Activated naive CD4-positive, alpha-beta T cell treated with anti-CD3 and anti-CD28 coated beads, Interleukin-2, amount 50 U/mL, for 24 hours (primary cell): ENCODE results near the gene PTPRM.

Source experiments
- H3K27ac Mint-ChIP-seq: one replicate; pipeline ENCODE4 v1.8.0; 2021; ENCODE audit warnings: mild to moderate bottlenecking, mixed read lengths
- H3K27me3 Mint-ChIP-seq: one replicate; pipeline ENCODE4 v1.8.0; 2021; ENCODE audit warnings: mixed read lengths
- H3K36me3 Mint-ChIP-seq: one replicate; pipeline ENCODE4 v1.8.0; 2021; ENCODE audit warnings: mixed read lengths
- H3K4me1 Mint-ChIP-seq: one replicate; pipeline ENCODE4 v1.8.0; 2021; ENCODE audit warnings: mixed read lengths
- H3K4me3 Mint-ChIP-seq: one replicate; pipeline ENCODE4 v1.8.0; 2021; ENCODE audit warnings: mild to moderate bottlenecking, mixed read lengths
- H3K9me3 Mint-ChIP-seq: one replicate; pipeline ENCODE4 v1.8.0; 2021; ENCODE audit warnings: mixed read lengths

PTPRM gene

DNA sequence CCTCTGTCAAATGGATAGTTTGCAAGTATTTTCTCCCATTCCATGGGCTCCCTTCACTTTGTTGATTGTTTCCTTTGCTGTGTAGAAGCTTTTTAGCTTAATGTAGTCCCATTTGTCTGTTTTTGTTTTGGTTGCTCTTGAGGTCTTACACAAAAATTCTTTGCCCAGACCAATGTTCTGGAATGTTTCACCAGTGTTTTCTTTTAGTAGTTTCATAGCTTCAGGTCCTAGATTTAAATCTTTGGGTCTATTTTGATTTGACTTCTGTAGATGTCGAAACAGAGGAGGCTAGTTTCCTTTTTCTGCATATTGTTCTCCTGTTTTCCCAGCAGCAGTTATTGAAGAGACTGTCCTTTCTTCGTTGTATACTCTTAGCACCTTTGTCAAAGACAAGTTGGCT lies 351.6 kb downstream of the PTPRM start:
- H3K4me3 Mint-ChIP-seq = no peak overlapping the region
- no peak overlapping the region for H3K27ac Mint-ChIP-seq
- no peaks in the 10 kb centered on the region for H3K27me3 Mint-ChIP-seq
- no peaks in the 10 kb centered on the region for H3K4me1 Mint-ChIP-seq
- H3K36me3 Mint-ChIP-seq = no peaks in the 10 kb centered on the region
- no peaks in the 10 kb centered on the region for H3K9me3 Mint-ChIP-seq

DNA sequence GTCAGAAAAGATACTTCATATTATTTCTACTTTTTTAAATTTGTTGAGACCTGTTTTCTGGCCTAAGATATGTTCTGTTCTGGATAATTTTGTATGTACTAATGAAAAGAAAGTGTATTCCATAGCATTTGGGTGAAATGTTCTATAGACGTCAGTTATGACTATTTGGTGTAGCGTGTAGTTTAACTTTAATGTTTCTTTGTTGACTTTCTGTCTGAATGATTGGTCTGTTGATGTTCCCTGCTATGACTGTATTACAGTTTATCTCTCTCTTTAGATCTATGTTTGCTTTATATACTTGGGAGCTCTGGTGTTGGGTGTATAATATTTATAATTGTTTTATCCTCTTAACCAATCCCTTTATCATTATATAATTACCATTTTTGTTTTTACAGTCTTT lies 352.4 kb downstream of the PTPRM start:
- Mint-ChIP-seq H3K27ac (no peak overlapping the region), H3K9me3 (no peaks in the 10 kb centered on the region), H3K36me3 (no peaks in the 10 kb centered on the region), H3K27me3 (no peaks in the 10 kb centered on the region), H3K4me3 (no peak overlapping the region), H3K4me1 (no peaks in the 10 kb centered on the region)

DNA sequence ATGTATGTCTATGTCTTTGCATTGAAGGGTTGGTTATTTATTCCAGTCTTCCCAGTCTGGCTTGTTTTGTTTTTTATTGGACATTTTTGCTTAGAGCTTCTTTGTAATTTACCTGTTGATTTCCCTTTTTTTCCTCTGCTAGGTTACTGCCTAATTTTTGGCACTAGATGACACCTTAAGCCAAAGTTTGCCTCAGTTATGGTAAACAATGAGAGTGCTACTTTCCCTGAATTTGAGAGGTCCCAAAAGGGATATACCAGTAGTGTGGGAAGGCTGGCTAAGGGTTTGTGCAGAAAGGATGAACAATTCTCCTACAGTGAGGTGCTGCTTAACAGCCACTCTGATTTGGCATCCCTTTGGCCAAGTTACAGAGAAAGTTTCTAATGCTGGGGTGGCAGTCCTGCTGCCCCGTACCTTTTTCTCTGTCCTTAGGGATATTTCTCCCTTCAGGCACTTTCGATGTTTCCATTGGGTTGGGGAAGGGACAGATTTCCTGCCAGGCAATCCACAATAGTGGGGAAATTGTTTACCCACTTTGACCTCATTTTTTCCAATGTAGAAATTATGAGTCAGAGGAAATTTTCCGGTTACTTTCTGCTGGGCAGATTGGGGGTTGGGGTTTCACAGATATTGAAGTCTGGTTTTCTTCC lies 354.9 kb downstream of the PTPRM start:
- no peaks in the 10 kb centered on the region for H3K4me1 Mint-ChIP-seq
- no peaks in the 10 kb centered on the region for H3K27me3 Mint-ChIP-seq
- H3K9me3 Mint-ChIP-seq = no peaks in the 10 kb centered on the region
- no peak overlapping the region for H3K4me3 Mint-ChIP-seq
- no peaks in the 10 kb centered on the region for H3K36me3 Mint-ChIP-seq
- H3K27ac Mint-ChIP-seq = no peak overlapping the region

DNA sequence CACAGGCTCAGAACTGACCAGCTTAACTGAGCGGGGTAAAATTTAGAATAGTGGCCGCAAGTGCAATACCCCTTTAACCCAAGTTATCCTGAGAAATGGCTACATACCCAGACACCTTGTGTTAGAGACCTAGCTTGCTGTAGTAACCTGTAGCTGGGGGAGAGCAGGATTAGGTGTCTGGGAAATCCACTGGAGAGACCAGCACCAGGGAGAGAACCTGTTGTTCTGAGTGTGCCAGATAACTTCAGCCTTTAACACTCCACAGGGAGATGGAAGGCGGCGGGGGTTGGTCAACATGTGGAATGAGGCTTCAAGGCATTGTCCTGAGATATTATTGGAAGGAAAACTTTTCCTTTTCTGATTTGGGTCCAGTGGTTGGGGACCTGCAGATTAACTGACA lies 356.0 kb downstream of the PTPRM start:
- no peaks in the 10 kb centered on the region for H3K9me3 Mint-ChIP-seq
- no peak overlapping the region for H3K27ac Mint-ChIP-seq
- no peaks in the 10 kb centered on the region for H3K27me3 Mint-ChIP-seq
- H3K36me3 Mint-ChIP-seq = no peaks in the 10 kb centered on the region
- H3K4me3 Mint-ChIP-seq = no peak overlapping the region
- H3K4me1 Mint-ChIP-seq = no peaks in the 10 kb centered on the region

DNA sequence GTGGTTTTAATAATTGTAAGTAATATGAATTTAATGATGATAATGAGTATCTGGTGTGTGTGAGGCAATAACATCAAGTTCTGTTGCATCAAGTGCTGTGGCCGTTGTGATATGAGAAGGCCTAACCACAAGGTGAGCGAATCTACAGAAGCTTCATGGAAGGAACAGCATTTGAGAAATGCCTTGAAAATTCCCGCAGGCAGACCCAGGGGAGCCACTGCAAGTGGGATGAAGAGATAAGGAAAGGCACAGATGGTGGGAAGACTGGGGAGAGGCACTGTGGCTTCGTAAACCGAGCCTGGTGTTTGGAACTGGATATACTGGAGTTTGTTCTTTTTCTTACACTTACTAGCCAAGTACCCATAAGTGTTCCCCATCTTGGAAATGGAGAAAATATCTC lies 357.5 kb downstream of the PTPRM start:
- H3K27ac Mint-ChIP-seq = no peak overlapping the region
- no peaks in the 10 kb centered on the region for H3K4me1 Mint-ChIP-seq
- H3K36me3 Mint-ChIP-seq = no peaks in the 10 kb centered on the region
- no peak overlapping the region for H3K4me3 Mint-ChIP-seq
- no peaks in the 10 kb centered on the region for H3K9me3 Mint-ChIP-seq
- no peaks in the 10 kb centered on the region for H3K27me3 Mint-ChIP-seq

DNA sequence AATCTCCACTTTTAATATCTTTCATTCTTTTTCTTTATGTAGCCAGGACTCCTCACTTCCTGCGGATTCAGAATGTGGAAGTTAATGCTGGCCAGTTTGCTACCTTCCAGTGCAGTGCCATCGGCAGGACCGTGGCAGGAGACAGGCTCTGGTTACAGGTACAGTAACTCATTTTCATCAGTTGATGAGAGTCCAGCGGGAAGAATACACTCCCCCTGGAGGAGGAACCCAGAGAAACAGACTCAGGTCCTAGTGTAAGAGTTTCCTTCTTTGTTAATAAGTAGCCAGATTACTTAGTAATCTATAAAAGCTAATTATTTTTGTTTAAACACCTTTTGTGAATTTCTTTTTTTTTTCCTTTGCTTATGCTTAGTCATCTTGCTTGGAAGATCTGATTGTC lies 359.4 kb downstream of the PTPRM start:
- no peaks in the 10 kb centered on the region for H3K36me3 Mint-ChIP-seq
- H3K27me3 Mint-ChIP-seq = no peaks in the 10 kb centered on the region
- no peak overlapping the region for H3K27ac Mint-ChIP-seq
- no peaks in the 10 kb centered on the region for H3K9me3 Mint-ChIP-seq
- H3K4me3 Mint-ChIP-seq = no peak overlapping the region
- H3K4me1 Mint-ChIP-seq = no peaks in the 10 kb centered on the region

DNA sequence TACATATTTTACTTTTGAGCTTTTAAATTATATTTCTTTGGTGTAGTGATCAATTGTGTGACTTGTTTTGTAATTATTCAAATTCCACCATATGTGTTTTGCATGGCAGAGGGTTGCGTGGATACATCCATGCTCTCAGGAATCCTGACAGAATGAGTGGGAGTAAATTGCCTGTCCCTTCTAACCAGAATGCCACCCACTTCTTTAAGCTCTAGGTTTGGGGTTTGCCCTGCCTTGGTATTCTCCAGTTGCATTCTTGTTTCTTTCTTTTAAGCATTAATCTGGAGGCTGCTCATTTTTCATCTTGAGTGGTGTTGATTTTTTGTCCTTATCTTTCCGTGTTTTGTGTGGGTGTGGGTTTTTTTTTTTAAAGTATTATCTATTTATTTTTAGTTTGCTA lies 360.0 kb downstream of the PTPRM start:
- no peaks in the 10 kb centered on the region for H3K4me1 Mint-ChIP-seq
- H3K4me3 Mint-ChIP-seq = no peak overlapping the region
- H3K27me3 Mint-ChIP-seq = no peaks in the 10 kb centered on the region
- H3K9me3 Mint-ChIP-seq = no peaks in the 10 kb centered on the region
- H3K27ac Mint-ChIP-seq = no peak overlapping the region
- H3K36me3 Mint-ChIP-seq = no peaks in the 10 kb centered on the region

DNA sequence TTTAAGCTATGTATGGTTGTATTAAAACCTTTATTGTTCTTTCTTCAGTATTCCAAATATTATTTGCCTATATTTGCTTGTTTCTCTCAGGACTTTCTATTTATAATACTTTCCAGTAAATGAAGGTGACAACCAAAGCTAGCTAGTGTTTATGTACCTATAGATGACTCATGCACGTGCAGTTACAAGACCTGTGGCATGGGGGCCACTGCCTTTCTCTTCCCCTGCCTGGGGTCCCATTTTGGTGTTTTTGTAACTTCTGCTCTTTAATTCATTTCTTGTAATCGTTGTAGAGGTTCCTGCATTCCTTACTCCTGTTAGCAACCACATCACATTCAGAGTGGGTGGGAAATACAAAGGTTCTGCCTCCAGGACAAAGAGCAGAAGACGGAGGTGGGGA lies 364.6 kb downstream of the PTPRM start:
- H3K4me1 Mint-ChIP-seq = no peaks in the 10 kb centered on the region
- H3K27ac Mint-ChIP-seq = no peak overlapping the region
- no peaks in the 10 kb centered on the region for H3K36me3 Mint-ChIP-seq
- H3K4me3 Mint-ChIP-seq = no peak overlapping the region
- no peaks in the 10 kb centered on the region for H3K9me3 Mint-ChIP-seq
- no peaks in the 10 kb centered on the region for H3K27me3 Mint-ChIP-seq

DNA sequence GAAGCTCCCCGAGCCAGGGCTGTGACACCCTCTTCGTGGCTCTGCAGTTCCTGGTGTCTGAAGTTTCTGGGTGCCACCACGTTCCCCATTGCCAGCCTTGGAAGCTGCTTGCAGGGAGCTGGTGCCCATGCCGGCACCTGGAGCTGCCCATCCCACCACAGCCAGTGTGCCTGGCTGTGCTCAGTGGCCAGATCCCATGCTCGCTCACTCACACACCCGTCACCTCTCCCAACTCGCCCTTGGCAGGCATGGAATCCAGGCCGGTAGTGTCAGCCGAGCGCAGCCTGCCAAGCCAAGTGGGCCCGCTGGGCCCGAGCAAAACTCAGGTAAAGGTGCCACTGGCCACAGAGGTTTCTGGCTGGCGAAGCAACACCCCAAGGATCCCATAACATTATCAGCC lies 370.2 kb downstream of the PTPRM start:
- no peaks in the 10 kb centered on the region for H3K36me3 Mint-ChIP-seq
- no peak overlapping the region for H3K4me3 Mint-ChIP-seq
- H3K27me3 Mint-ChIP-seq = no peaks in the 10 kb centered on the region
- H3K27ac Mint-ChIP-seq = no peak overlapping the region
- H3K4me1 Mint-ChIP-seq = no peaks in the 10 kb centered on the region
- H3K9me3 Mint-ChIP-seq = no peaks in the 10 kb centered on the region

DNA sequence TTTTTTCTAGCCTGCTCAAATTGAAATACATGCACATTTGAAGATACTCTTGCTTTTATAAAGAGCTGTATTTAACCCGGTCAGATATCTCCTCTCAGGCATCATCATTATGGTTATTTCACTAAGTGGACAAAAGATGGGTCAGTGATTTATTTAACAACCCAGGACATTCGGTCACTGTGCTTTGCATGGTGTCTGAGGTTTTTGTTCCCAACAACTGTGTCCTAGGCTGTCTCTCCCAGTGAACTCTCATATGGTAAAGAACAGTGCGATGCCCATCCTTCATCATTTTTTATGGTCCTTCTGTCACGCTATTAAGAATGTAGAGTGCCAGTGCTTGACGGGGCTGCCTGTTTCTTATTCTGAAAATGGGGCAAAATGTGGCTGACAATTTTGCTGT lies 372.4 kb downstream of the PTPRM start:
- H3K27me3 Mint-ChIP-seq = no peaks in the 10 kb centered on the region

DNA sequence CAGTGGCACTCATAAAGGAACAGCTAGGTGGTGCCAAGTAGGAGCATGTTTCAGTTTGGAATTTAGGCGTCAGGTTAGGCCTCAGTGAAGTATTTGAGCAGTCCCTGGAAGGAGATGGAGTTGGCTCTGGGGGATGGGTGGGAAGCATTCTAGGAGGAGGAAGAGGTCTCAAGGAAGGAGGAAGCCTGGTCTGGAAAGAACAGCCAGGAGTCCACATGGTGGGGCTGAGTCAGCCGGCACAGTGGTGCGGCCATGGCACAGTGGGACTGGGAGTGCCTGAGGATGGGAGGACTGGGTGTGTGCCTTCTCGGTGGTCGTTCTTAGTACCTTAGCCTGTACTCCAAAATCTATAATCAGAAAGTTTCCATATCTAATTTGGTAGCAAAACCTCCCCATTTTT lies 373.3 kb downstream of the PTPRM start:
- H3K4me3 Mint-ChIP-seq = no peak overlapping the region

More for the DNA sequence above, 372.4 kb downstream of the PTPRM start:
- no peaks in the 10 kb centered on the region for H3K4me1 Mint-ChIP-seq
- H3K4me3 Mint-ChIP-seq = no peak overlapping the region
- no peak overlapping the region for H3K27ac Mint-ChIP-seq
- H3K9me3 Mint-ChIP-seq = no peaks in the 10 kb centered on the region
- no peaks in the 10 kb centered on the region for H3K36me3 Mint-ChIP-seq

DNA sequence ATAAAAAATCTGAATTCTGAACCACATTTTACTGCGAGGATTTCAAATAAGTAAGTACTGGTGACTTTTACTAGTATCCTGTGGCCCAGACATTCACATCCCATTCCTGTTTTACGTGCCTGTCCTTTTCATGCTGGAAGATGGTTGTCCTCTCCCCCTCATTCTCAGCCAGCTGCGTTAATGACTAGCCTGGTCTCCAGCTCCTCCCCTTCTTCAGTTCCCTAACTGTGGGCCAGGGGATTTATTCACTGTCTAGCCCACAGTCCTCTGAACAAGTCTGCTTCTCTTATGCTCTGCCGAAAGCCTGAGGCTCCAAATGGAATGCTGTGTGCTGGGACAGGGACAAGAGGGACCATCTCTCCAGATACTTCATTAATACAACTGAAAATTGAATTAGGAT lies 373.9 kb downstream of the PTPRM start:
- Mint-ChIP-seq H3K4me1 (no peaks in the 10 kb centered on the region), H3K27ac (no peak overlapping the region), H3K9me3 (no peaks in the 10 kb centered on the region), H3K27me3 (no peaks in the 10 kb centered on the region), H3K4me3 (no peak overlapping the region), H3K36me3 (no peaks in the 10 kb centered on the region)

More for the DNA sequence above, 373.3 kb downstream of the PTPRM start:
- no peaks in the 10 kb centered on the region for H3K36me3 Mint-ChIP-seq
- H3K27me3 Mint-ChIP-seq = no peaks in the 10 kb centered on the region
- no peak overlapping the region for H3K27ac Mint-ChIP-seq
- H3K9me3 Mint-ChIP-seq = no peaks in the 10 kb centered on the region
- no peaks in the 10 kb centered on the region for H3K4me1 Mint-ChIP-seq

DNA sequence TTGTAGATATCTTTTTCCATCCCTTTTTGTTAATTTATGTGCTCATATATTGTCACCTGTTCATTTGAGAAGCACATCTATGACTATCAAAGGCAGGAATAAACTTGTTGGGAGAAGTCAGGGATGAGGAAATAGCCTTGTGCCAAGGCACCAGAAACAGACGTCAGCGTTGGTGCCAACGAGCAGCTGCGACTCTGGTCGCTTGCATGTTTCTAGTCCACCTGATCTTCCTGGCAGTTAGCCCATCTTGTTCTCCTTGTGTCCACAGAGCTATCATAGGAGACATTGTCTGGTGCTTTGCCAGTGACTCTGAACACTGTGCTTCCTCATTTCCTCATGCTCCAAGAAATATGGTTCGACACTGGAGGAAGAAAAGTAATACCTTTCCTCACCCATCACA lies 374.4 kb downstream of the PTPRM start:
- Mint-ChIP-seq H3K9me3 (no peaks in the 10 kb centered on the region), H3K27me3 (no peaks in the 10 kb centered on the region), H3K4me3 (no peak overlapping the region), H3K36me3 (no peaks in the 10 kb centered on the region), H3K27ac (no peak overlapping the region), H3K4me1 (no peaks in the 10 kb centered on the region)

DNA sequence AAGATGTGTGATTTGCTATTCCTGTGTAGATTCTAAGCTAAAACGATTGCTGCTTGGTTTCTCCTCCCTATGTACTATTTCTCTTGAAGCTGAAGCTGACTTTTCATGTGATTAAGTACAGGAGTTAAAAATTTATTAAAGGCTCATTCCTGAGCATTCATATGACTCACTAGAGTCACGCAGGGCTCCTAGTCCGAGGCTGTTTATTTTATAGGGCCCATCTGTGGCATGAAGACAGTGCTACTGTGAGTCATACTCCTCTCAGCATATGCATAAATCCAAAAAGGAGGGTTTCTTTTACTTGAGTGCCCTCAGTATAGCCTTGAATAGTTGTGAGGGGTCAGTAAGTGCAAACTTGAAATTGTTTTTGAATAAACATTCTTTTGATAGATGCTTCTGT lies 378.8 kb downstream of the PTPRM start:
- Mint-ChIP-seq H3K27me3 (no peaks in the 10 kb centered on the region), H3K27ac (no peak overlapping the region), H3K4me3 (no peak overlapping the region), H3K4me1 (no peaks in the 10 kb centered on the region), H3K9me3 (no peaks in the 10 kb centered on the region), H3K36me3 (no peaks in the 10 kb centered on the region)

DNA sequence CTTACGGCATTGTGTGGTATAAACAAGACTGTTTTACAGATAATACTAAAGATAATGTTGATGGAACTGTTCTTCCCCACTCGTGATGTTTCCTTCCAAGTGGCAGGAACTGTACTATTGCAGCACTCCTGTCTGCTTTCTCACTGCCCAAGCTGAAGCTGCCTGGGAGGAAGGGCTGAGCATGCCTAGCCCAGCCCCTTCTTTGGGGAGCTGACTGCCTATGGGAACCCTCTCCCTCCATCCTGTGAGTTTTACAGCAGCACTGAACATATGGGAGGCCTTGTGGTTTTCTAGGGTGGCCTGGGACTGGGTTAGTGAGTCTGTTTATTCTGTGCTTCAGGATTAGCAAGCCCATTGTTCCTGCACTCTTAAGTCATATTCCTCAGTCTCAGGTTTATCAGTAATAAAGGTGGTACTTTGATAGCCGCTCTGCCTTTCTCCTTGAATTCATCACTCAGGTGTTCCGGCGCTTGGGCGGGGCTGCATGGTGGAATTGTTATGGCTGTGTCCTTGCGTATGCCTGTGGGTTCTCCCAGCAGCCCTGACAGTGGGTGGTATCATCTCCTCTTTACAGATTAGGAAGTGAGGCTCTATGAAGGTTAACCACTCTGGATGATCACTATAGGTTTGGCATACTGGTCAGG lies 379.7 kb downstream of the PTPRM start:
- Mint-ChIP-seq H3K36me3 (no peaks in the 10 kb centered on the region), H3K4me3 (peak overlapping the region; percentile 58), H3K27me3 (no peaks in the 10 kb centered on the region), H3K9me3 (no peaks in the 10 kb centered on the region), H3K27ac (no peak overlapping the region), H3K4me1 (no peaks in the 10 kb centered on the region)

DNA sequence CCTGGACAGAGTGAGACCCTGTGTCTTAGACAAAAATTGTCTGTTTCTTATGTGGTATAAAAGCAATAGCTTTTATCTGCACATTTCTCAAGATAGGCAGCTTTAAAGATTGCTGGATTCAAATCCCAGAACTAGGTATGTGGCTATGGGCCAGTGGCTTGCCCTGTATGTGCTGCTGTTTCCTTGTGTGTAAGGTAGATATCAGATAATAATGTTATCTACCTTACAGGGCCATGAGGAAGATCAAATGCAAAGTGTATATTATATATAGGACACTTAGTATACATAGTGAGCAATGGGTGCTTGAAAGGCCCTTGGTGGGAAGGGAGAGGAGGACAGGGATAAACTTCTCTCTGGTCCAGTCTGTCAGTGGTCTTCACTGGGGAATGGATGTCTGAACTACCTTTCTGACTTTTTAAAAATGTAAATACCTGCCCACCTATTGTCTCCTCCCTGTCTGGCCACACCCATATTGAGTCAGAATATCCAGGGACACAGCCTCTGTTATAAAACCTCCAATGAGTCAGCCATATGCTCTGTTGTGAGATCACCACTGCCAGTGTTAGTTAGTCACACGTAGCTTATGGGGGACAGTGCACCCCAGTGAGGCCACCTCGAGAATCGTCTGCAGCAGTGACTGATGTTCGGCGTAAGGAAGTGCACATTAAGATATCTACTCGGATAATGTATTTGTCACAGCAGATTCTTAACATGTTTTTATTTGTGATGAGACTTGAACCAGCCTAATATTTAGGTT lies 383.4 kb downstream of the PTPRM start:
- H3K27me3 Mint-ChIP-seq = no peaks in the 10 kb centered on the region
- H3K4me1 Mint-ChIP-seq = peaks cover 4% of the 10 kb centered on the region
- H3K9me3 Mint-ChIP-seq = no peaks in the 10 kb centered on the region
- no peak overlapping the region for H3K27ac Mint-ChIP-seq
- H3K4me3 Mint-ChIP-seq = no peak overlapping the region
- H3K36me3 Mint-ChIP-seq = no peaks in the 10 kb centered on the region
